IPS DF 4.7 (cell line): ENCODE measurements around the gene SLC25A26.

Source experiments
- DNase-seq: peaks from one replicate; pipeline ENCODE4 v3.0.0-alpha.2; 2013; ENCODE audit warnings: low spot score; ENCODE audit errors: extremely low read depth

SLC25A26 gene, protein sequence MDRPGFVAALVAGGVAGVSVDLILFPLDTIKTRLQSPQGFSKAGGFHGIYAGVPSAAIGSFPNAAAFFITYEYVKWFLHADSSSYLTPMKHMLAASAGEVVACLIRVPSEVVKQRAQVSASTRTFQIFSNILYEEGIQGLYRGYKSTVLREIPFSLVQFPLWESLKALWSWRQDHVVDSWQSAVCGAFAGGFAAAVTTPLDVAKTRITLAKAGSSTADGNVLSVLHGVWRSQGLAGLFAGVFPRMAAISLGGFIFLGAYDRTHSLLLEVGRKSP

GRCh38 chr3:66220602-66221377 lies at the start of gene SLC25A26:
Gene SLC25A26, plus strand, starts transcription at chr3:66221001. Its CDS starts 94 bp downstream, at chr3:66221095.
- peak; percentile 89 for DNase-seq

- DNase-seq, result no peak
Observed at GRCh38 chr3:66172394-66172793, 48.4 kb upstream of the SLC25A26 start.

DNA sequence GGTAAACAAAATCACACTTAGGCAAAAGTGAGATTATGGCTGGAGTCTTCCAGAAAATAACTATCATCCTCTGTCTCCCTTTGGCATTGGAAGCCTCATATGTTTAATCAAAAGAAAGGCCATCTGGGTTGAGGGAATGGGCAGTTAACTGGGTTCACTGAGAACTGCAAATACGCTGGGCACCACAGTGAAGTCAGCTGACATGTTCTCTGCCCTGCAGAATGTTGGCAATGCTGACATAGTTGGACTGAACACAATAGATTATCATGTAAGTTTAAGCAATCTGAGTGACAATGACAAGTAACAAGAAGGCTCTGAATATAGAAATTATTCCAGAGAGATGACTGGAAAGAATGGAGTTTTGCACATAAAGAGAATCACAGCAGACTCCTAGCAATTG lies 43.8 kb upstream of the SLC25A26 start:
- DNase-seq, result no peak

DNA sequence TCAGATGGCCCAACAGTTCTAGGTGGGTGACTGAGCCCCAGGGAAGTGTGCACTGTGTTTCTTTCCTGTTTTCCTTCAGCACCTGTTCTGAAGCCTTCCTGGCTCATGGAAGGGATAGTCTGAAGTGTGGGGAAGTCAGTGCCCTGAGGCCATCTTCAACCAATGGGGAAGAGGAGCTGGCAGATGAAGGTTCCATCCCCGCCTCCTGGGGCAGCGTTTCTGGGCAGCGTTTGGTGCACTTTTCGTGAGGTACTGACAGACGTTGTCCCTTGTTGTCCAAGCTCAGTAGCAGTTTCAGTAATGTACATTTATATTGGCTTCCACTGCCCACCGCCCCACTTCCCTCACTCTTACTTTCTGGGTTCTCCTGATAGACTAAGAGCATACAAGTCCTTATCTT lies 42.6 kb upstream of the SLC25A26 start:
- no peak for DNase-seq

DNA sequence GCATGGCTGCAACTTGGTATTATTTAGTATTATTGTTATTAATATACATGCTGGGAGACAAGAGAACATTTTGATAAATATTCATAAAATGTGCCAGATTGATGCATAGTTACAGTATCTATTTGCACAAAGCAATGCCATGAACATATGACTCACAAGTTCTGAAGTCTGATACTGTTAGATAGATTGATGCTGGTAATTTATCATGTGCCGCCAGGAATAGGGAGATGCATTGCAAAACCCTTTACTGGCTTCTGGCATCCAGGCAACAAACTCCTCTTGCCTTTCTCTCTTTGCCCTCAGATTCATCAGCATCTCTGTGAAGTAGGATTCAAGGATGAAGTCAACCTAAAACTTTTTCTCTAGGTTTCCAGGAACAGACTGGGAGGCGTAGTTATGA lies 41.0 kb upstream of the SLC25A26 start:
- DNase-seq, result no peak

DNA sequence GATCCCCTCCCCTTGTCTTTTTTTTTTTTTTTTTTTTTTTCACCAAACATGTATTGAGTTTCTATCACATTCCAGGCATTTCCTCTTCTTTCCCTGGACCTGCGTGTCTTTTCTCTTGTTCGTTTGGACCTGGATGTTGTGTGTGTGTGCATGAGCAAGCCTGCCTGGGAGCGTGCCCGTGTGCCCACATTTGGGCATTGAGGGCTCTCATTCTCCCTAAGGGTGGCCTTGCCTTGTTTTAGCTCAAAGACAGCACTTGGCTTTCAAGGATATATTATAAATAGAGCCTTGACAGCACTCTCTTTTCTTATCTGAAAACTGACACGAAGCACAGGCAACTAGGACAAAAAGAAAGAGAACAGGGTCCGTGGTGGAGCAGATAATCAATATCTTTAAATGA lies 39.0 kb upstream of the SLC25A26 start:
- no peak for DNase-seq

DNA sequence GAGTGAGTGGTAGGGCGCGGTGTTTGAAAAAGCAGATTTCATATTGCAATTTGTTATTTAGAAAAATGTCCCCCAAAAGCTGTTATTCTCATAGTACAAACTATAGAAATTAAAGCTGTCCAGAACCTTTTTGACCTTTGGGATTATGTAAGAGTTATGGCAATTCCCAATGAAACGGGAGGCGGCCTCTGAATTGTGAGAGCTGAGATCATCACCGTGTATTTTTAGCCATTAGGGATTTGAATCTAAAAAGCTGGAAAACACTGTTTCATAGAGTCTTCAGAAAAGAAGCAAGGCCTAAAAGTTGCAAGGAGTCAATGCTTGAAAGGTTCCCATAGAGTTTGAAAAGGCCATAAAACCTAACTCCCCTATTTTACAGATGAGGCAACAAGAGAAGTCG lies 38.6 kb upstream of the SLC25A26 start:
- DNase-seq, result no peak

GRCh38 chr3:66186545-66186944 lies 34.3 kb upstream of the SLC25A26 start:
- no peak for DNase-seq

- no peak for DNase-seq
Observed at GRCh38 chr3:66195347-66195783, 25.4 kb upstream of the SLC25A26 start.

DNA sequence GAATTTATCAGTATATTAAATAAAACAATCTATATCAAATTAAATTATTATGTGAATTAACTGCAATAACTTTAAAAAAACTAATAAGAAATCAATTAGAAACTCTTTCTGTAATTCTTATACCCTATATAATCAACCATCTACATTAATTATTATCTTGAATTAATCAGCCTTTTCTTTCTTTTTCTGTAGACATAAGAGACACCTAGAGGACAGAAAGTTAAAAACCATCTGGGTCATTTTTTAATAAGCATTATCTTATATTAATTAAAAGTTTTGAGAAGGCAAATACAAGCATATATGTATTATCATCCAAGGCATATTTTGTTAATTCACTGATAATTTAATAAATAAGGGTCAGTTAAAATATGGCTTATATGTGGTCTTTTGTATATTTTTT lies 24.2 kb upstream of the SLC25A26 start:
- no peak for DNase-seq

GRCh38 chr3:66198437-66199088 lies 22.2 kb upstream of the SLC25A26 start:
- no peak for DNase-seq

DNA sequence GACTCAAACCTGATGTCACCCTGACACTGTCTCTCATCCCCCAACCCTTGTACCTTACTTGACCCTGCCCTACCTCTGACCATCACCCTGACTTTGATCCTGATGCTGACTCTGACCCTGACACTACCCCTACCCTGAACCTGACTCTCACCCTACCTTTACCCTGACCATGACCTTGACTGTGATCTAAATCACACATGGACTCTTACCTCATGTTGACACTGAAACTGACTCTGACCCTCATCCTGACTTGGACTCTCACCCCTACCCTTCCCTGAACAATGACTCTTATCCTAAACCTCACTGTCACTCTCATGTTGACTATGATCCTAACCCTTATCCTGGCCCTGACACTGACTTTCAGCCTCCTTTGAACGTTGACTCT lies 21.7 kb upstream of the SLC25A26 start:
- no peak for DNase-seq

DNA sequence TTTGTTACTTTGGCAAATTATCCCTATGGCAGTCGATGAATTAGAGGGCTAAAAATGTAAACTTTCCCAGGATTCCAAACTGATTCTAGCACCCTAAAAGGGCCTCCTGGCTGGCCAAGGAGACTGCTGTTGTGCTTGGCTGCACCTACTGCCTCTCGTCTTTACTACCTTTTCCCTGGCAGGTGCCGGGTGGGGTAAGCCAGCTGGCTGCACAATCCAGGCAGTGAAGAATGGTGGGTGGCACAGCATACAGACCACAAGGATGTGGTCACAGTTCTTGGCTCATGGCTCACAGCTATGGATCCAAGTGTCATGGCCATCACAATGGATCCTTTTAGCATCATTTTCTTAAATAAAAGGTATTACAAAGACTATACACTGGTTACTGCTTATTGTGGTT lies 20.7 kb upstream of the SLC25A26 start:
- no peak for DNase-seq

DNA sequence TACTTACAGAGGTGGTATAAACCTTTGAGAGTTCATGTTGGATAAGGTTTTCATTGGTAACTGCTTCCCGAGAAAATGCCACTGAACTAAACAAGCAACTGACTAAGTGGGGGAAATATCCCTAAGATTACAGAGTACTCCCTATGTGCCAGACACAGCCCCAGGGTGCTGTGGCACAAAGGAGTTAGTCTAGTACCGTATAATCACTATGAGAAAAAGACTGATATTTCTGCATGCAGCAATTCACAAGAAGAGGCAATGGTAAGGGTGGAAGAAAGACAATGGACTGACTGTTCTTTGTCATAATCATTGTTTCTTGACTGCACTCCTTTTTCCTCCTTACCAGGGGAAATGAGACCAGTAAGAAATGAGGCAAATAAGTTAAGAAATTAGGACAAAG lies 20.0 kb upstream of the SLC25A26 start:
- no peak for DNase-seq

GRCh38 chr3:66203275-66203674 lies 17.5 kb upstream of the SLC25A26 start:
- no peak for DNase-seq

DNA sequence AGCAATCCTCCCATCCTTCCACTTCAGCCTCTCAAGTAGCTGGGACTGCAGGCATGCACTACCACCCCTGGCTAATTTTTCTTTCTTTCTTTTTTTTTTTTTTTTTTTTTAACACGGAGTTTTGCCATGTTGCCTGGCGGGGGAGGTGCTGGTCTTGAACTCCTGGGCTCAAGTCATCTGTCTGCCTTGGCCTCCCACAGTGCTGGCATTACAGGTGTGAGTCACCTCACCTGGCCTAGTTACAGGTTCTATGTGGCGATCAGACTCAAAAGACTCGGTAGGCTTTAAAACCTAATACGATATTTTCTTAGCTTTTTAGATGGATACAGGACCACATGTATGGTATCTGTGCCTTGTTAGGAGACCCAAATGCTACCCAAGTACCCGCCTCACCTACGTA lies 14.0 kb upstream of the SLC25A26 start:
- no peak for DNase-seq

- no peak for DNase-seq
Observed at GRCh38 chr3:66208189-66208588, 12.6 kb upstream of the SLC25A26 start.

- no peak for DNase-seq
Observed at GRCh38 chr3:66210687-66211295, 10.0 kb upstream of the SLC25A26 start.

DNA sequence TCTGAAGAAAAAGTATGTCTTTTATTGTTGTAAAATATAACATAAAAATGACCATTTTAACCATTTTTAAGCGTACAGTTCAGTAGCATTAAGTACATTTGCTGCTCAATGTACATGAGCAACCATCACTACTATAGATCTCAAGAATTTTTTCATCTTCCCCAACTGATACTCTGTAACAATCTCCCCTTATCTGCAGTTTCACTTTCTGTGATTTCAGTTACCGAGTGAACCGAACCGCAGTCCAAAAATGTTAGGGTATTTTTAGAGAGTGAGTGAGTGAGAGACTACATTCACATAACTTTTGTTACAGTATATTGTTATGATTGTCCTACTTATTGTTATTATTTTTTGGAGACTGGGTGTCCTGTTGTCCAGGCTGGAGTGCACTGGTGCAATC lies 9.0 kb upstream of the SLC25A26 start:
- DNase-seq, result no peak

DNA sequence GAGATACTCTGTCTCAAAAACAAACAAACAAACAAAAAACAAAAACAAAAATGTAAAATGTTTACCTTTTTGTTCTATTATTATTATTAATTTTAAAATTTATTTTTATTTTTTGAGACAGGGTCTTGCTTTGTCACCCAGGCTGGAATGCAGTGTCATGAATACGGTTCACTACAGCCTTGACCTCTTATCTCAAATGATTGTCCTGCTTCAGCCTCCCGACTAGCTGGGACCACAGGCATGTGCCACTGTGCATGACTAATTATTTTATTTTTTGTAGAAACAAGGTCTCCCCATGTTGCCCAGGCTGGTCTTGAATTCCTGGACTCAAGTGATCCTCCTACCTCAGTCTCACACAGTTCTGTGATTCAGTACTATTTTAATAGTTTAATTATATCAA lies 5.7 kb upstream of the SLC25A26 start:
- DNase-seq, result no peak

DNA sequence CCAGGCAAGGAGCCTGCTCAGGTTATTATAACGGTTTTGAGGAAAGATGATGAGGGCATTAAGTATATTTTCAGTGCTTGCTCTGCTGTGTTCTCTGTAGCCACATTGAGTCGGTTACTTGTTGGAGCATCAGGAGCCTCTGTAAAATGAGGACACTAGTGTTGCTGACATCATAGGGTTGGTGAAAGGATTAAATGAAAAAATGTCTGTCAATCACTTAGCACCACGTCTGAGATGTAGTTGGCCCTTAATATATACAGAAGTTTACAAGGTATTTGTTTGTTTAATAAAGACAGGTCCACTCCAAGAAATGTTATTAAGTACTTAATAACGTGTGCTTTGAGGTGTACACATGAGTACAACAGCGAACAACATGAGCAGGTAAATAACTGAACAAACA lies 735 bp upstream of the SLC25A26 start:
- no peak for DNase-seq

DNA sequence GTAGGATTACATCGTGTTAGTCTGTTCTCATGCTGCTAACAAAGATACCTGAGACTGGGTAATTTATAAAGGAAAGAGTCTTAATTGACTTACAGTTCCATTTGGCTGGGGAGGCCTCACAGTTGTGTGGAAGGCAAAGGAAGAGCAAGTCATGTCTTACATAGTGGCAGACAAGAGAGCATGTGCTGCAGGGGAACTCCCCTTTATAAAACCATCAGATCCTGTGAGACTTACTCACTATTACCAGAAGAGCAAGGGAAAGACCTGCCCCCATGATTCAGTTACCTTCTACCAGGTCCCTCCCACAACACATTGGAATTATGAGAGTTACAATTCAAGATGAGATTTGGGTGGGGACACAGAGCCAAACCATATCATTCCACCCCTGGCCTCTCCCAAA lies 3.4 kb downstream of the SLC25A26 start:
- DNase-seq, result no peak
